Psoas muscle (tissue), 8 donors: Measurements from ENCODE around the gene PVR. TPM values are rescaled to one million over a fixed set of nuclear protein-coding genes. Genes with fewer than 3 reads are reported as not detected.
A peak's percentile ranks its signal among the peaks of the same experiment; 100 is the strongest.

ENCODE experiments used
- ATAC-seq, 4 donors: fragments of 200-7000 bp; cut with Tn5 transposase; one replicate each; pipeline ENCODE4 v1.9.1; 2020; ENCODE audit warnings: moderate library complexity in 3 of 4, mild to moderate bottlenecking in 2 of 4
- DNase-seq, 2 donors: peaks; one replicate each; pipeline ENCODE4 v3.0.0-alpha.2; 2020
- H3K27ac ChIP-seq: fragments of 200-600 bp; one replicate; pipeline ENCODE4 v1.8.0; 2022
- H3K27me3 ChIP-seq, 3 donors: fragments of 200-600 bp in 1 of 3; one replicate each; pipeline versions ENCODE4 v1.6.1 to v1.8.0; 2013 to 2022; ENCODE audit warnings: low read length in 2 of 3, mild to moderate bottlenecking in 2 of 3, moderate library complexity in 1 of 3; ENCODE audit not compliant: insufficient read depth in 3 of 3
- H3K36me3 ChIP-seq, 2 donors: fragments of 200-600 bp in 1 of 2; one replicate each; pipeline versions ENCODE4 v1.6.1 to v1.8.0; 2013 to 2022; ENCODE audit warnings: low read depth in 1 of 2, mild to moderate bottlenecking in 1 of 2, moderate library complexity in 1 of 2; ENCODE audit not compliant: insufficient read depth in 1 of 2
- H3K4me1 ChIP-seq: fragments of 200-600 bp; one replicate; pipeline ENCODE4 v1.8.0; 2022
- H3K4me3 ChIP-seq: fragments of 200-600 bp; one replicate; pipeline ENCODE4 v1.8.0; 2022; ENCODE audit warnings: mild to moderate bottlenecking
- H3K9me3 ChIP-seq: fragments of 200-600 bp; one replicate; pipeline ENCODE4 v1.8.0; 2022
- CTCF ChIP-seq: fragments of 200-600 bp; IDR thresholded peaks from one replicate; pipeline ENCODE4 v1.8.0; 2022; ENCODE audit warnings: antibody characterized with exemption
- WGBS, 3 donors: extraction: QIAGEN DNeasy Blood & Tissue Kit; methylation state at CpG; one replicate each; pipeline versions ENCODE4 v1.1.6 to v1.1.7; 2013; 5-methylcytosine and 5-hydroxymethylcytosine counted together
- intact Hi-C, 2 donors: fragments of 100-400 bp; cut with DNase I; formaldehyde crosslinking; loops; one replicate each; pipeline versions ENCODE4 v1.11.0 to v1.14.2; 2022
- long read RNA-seq, 2 donors: library from polyadenylated mRNA; unstranded; transcript quantifications; one replicate each; pipeline ENCODE4 v2.0.0, GENCODE V29; 2021
- polyA plus RNA-seq, 3 donors: library from polyadenylated mRNA; stranded (reverse); fragments of 200-250 nt; gene quantifications; one replicate each; pipeline ENCODE4 v1.2.3, GENCODE V29; 2013
- total RNA-seq, 4 donors: library from RNA; stranded (reverse); fragmentation: NEBNext Ultra II Directional in 2 of 4; extraction: Animal tissue kit (Norgen Biotek cat#: 25700) in 2 of 4; gene quantifications; one replicate each; pipeline versions ENCODE4 v1.2.1 to v1.2.4, GENCODE V29; 2021 to 2023
- donor health status: healthy with polysubstance abuse.
- donor health status: DM: no; HTN: no; CAD: no; lungs with moderate emphysema.
- donor health status: Bipolar disorder and iron deficiency.
- donor health status: healthy.
- donor health status: DM: yes; HTN: yes; CAD: no.
- donor health status: DM: no; HTN: no; CAD: no.
- donor health status: DM: no; HTN: no; CAD: no.
- donor health status: DM: yes; HTN: yes; CAD: no.

The PVR gene
- 100 to 1,000 TPM in 1 of 4 donors, 10 to 100 TPM in 3; 25.0 to 117 (median 41.8) TPM for total RNA-seq
- 10 to 100 TPM; 21.0 to 90.8 (median 44.4) TPM for polyA plus RNA-seq
- long read RNA-seq, donor 1, transcript PVR-203 (8 exons, 3,078 nt): minor isoform, 9 of 139 reads
- long read RNA-seq, donor 1, transcript PVR-205 (8 exons, 3,325 nt): major isoform, 73 of 139 reads
- long read RNA-seq, donor 1, partial matches to known transcripts: 13 of 139 reads
- long read RNA-seq, donor 1, other reads (novel, unspliced or antisense): 37 of 139 reads
- long read RNA-seq, donor 2, transcript PVR-203 (8 exons, 3,078 nt): minor isoform, 12 of 71 reads
- long read RNA-seq, donor 2, transcript PVR-204 (6 exons, 1,344 nt): minor isoform, 6 of 71 reads
- long read RNA-seq, donor 2, transcript PVR-205 (8 exons, 3,325 nt): major isoform, 36 of 71 reads
- long read RNA-seq, donor 2, partial matches to known transcripts: 4 of 71 reads
- long read RNA-seq, donor 2, other reads (novel, unspliced or antisense): 10 of 71 reads

GRCh38 chr19:44643605-44644401 lies at the start of gene PVR:
TSS of gene PVR (plus strand) at chr19:44643910. CDS start at chr19:44644097, 187 bp downstream.
- intact Hi-C loops: loop anchor here in 1 of 2 donors (5.0 kb wide), 1 partner anchor 57 kb away; no protein-coding TSS in a partner anchor
- ATAC-seq: peak; percentile 87 to 92 (median 88)
- Histone ChIP-seq H3K27me3 (no peaks in the 10 kb centered on the region), H3K4me3 (peak within 1 kb of the TSS; percentile 88), H3K4me1 (peaks cover 43% of the 10 kb centered on the region), H3K36me3 (peaks cover 0 to 18% of the 10 kb centered on the region in 2 donors), H3K9me3 (no peaks in the 10 kb centered on the region), H3K27ac (peak within 1 kb of the TSS; percentile 92)
- WGBS, 3 donors: 0 to 1% (median 1%) methylated on average over 58 to 70 of the region's 70 CpGs
- DNase-seq: peak; percentile 80 to 87
- no peak for TF ChIP-seq CTCF

- WGBS, 3 donors: 63 to 66% (median 65%) methylated on average over 10 of the region's 10 CpGs
- H3K4me1 ChIP-seq: no peaks in the 10 kb centered on the region
- no peak for TF ChIP-seq CTCF
- H3K27me3 ChIP-seq: peaks cover 0 to 26% (median 3%) of the 10 kb centered on the region in 3 donors
- DNase-seq: no peak
- H3K27ac ChIP-seq: no peak overlapping the region
- H3K4me3 ChIP-seq: no peak overlapping the region
- intact Hi-C loops: no loop called here
- ATAC-seq: no peak
- H3K36me3 ChIP-seq: no peaks in the 10 kb centered on the region
- H3K9me3 ChIP-seq: peaks cover 3% of the 10 kb centered on the region
Observed at GRCh38 chr19:44596428-44597130, 47.1 kb upstream of the PVR start.

- Histone ChIP-seq H3K9me3 (peaks cover 3% of the 10 kb centered on the region), H3K27ac (no peak overlapping the region), H3K4me1 (no peaks in the 10 kb centered on the region), H3K36me3 (no peaks in the 10 kb centered on the region), H3K27me3 (peaks cover 0 to 26% (median 3%) of the 10 kb centered on the region in 3 donors), H3K4me3 (no peak overlapping the region)
- no peak for TF ChIP-seq CTCF
- no peak for DNase-seq
- 69 to 89% (median 82%) methylated on average over 3 of the region's 3 CpGs for WGBS, 3 donors
- ATAC-seq: no peak
- intact Hi-C loops: no loop called here
Observed at GRCh38 chr19:44597131-44597491, 46.6 kb upstream of the PVR start.

- Histone ChIP-seq H3K36me3 (no peaks in the 10 kb centered on the region), H3K27ac (no peak overlapping the region), H3K4me3 (no peak overlapping the region), H3K4me1 (no peaks in the 10 kb centered on the region), H3K9me3 (peaks cover 3% of the 10 kb centered on the region), H3K27me3 (peaks cover 0 to 26% (median 3%) of the 10 kb centered on the region in 3 donors)
- TF ChIP-seq CTCF: no peak
- DNase-seq (no peak), ATAC-seq (no peak)
- intact Hi-C loops: no loop called here
Observed at GRCh38 chr19:44598355-44598754, 45.4 kb upstream of the PVR start.
